Measurements from ENCODE around the gene CHRNG. TPM values are rescaled to one million over a fixed set of nuclear protein-coding genes. Genes with fewer than 3 reads are reported as not detected.

Gene CHRNG
- total RNA-seq, 4 donors from 2014 or later, result not detected

GRCh38 chr2:232580648-232580981 is 41.1 kb downstream of the CHRNG start:
- H3K4me1 ChIP-seq, result peaks cover 0 to 18% (median 12%) of the 10 kb centered on the region in 4 donors
- H3K4me3 ChIP-seq, result no peak overlapping the region
- H3K9me3 ChIP-seq, result no peaks in the 10 kb centered on the region
- TF ChIP-seq CTCF (IDR thresholded peaks at IDR 0.05) (no peak), POLR2AphosphoS5 (IDR thresholded peaks at IDR 0.05) (no peak)
- H3K36me3 ChIP-seq, result peaks cover 0 to 7% (median 4%) of the 10 kb centered on the region in 4 donors
- no peaks in the 10 kb centered on the region for H3K27me3 ChIP-seq
- intact Hi-C loops (cut with DNase I; ENCODE audit: low total_unique reads) (no loop called here), in situ Hi-C loops (cut with MboI; ENCODE audit: low pct_ligation_motif_present in 1 of 4, low pct_unique_long_range_greater_than_20kb in 1 of 4, low sequenced_read_pairs in 3 of 4) (no loop called here)
- DNase-seq, result no peak
- WGBS, 2 donors (ENCODE audit: low coverage in 1 of 2), result 48 to 59% methylated on average over 6 of the region's 6 CpGs
- H3K27ac ChIP-seq, result peak overlapping the region in 2 of 4 donors; percentile 34 to 64

GRCh38 chr2:232581725-232582124 is 42.2 kb downstream of the CHRNG start:
- no peak for DNase-seq

GRCh38 chr2:232584238-232584637 is 44.7 kb downstream of the CHRNG start:
- no peak overlapping the region for H3K4me3 ChIP-seq
- no peaks in the 10 kb centered on the region for H3K9me3 ChIP-seq
- WGBS, 2 donors (ENCODE audit: low coverage in 1 of 2), result 62 to 93% methylated on average over 3 to 6 of the region's 6 CpGs
- DNase-seq, result no peak
- peaks cover 0 to 7% (median 4%) of the 10 kb centered on the region in 4 donors for H3K36me3 ChIP-seq
- in situ Hi-C loops (cut with MboI; ENCODE audit: low pct_ligation_motif_present in 1 of 4, low pct_unique_long_range_greater_than_20kb in 1 of 4, low sequenced_read_pairs in 3 of 4), result no loop called here
- intact Hi-C loops (cut with DNase I; ENCODE audit: low total_unique reads), result no loop called here
- H3K4me1 ChIP-seq, result peaks cover 4 to 27% (median 20%) of the 10 kb centered on the region in 4 donors
- H3K27me3 ChIP-seq, result no peaks in the 10 kb centered on the region
- no peak overlapping the region for H3K27ac ChIP-seq
- TF ChIP-seq POLR2AphosphoS5 (IDR thresholded peaks at IDR 0.05), result no peak
- TF ChIP-seq EP300 (IDR thresholded peaks at IDR 0.05; ENCODE audit: low read depth), result no peak
- no peak for TF ChIP-seq CTCF (IDR thresholded peaks at IDR 0.05)
- no peak for TF ChIP-seq POLR2A (IDR thresholded peaks at IDR 0.05)

More at GRCh38 chr2:232581725-232582124, 42.2 kb downstream of the CHRNG start:
- in situ Hi-C loops (cut with MboI; ENCODE audit: low pct_ligation_motif_present in 1 of 4, low pct_unique_long_range_greater_than_20kb in 1 of 4, low sequenced_read_pairs in 3 of 4) (no loop called here), intact Hi-C loops (cut with DNase I; ENCODE audit: low total_unique reads) (no loop called here)
- H3K9me3 ChIP-seq, result no peaks in the 10 kb centered on the region
- H3K27me3 ChIP-seq, result no peaks in the 10 kb centered on the region
- H3K36me3 ChIP-seq, result peaks cover 0 to 7% (median 4%) of the 10 kb centered on the region in 4 donors
- H3K27ac ChIP-seq, result no peak overlapping the region
- TF ChIP-seq POLR2AphosphoS5 (IDR thresholded peaks at IDR 0.05) (no peak), EP300 (IDR thresholded peaks at IDR 0.05; ENCODE audit: low read depth) (no peak), POLR2A (IDR thresholded peaks at IDR 0.05) (no peak), CTCF (IDR thresholded peaks at IDR 0.05) (no peak)
- H3K4me3 ChIP-seq, result no peak overlapping the region
- peaks cover 0 to 18% (median 12%) of the 10 kb centered on the region in 4 donors for H3K4me1 ChIP-seq

- Histone ChIP-seq H3K27me3 (no peaks in the 10 kb centered on the region), H3K36me3 (peaks cover 0 to 4% (median 2%) of the 10 kb centered on the region in 4 donors), H3K4me1 (peaks cover 5 to 16% (median 12%) of the 10 kb centered on the region in 4 donors), H3K9me3 (no peaks in the 10 kb centered on the region), H3K27ac (peak overlapping the region in 1 of 4 donors; percentile 30), H3K4me3 (no peak overlapping the region)
- in situ Hi-C loops (cut with MboI; ENCODE audit: low pct_ligation_motif_present in 1 of 4, low pct_unique_long_range_greater_than_20kb in 1 of 4, low sequenced_read_pairs in 3 of 4), result no loop called here
- no peak for DNase-seq
- no peak for TF ChIP-seq POLR2AphosphoS5 (IDR thresholded peaks at IDR 0.05)
- no peak for TF ChIP-seq POLR2A (IDR thresholded peaks at IDR 0.05)
- no peak for TF ChIP-seq EP300 (IDR thresholded peaks at IDR 0.05; ENCODE audit: low read depth)
- TF ChIP-seq CTCF (IDR thresholded peaks at IDR 0.05), result no peak
- intact Hi-C loops (cut with DNase I; ENCODE audit: low total_unique reads), result no loop called here
- 79 to 80% methylated on average over 3 to 5 of the region's 5 CpGs for WGBS, 2 donors (ENCODE audit: low coverage in 1 of 2)
These were observed 47.5 kb downstream of the CHRNG start for GRCh38 chr2:232586943-232587505.
